Measurements from ENCODE around the gene MTUS2.

The MTUS2 gene

DNA sequence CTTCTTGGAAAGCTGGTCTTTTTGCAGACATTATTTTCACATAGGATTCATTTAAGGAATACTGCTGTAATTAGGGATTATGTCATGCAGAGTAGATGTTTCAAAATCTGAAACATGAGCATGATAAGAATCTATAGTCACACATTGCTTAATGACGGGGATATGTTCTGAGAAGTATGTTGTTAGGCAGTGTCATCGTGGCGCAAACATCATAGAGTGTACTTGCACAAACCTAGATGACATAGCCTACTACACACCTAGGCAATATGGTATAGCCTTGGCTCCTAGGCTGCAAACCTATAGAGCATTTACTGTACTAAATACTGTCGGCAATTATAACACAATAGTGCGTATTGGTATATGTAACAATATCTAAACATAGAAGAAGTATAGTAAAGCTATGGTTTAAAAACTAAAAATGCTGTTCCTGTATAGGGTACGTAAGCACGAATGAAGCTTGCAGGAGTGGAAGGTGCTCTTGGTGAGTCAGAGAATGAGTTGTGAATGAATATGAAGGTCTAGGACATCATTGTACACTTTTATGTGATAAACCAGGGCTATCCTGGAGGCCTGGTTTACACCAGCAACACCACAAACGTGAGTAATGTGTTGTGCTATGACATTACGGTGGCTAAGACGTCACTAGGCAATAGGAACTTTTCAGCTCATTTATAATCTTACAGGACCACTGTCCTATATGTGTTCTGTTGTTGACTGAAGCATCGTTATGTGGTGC, 283.1 kb downstream of the MTUS2 start:
- TF ChIP-seq SPI1 (IDR thresholded peaks at IDR 0.05; ENCODE audit: low read depth, low read length) (no peak), POU2F2 (IDR thresholded peaks at IDR 0.05; ENCODE audit: low read depth, low read length) (no peak), POLR2A (IDR thresholded peaks at IDR 0.05; ENCODE audit: low read depth, low read length) (no peak), TAF1 (IDR thresholded peaks at IDR 0.05; ENCODE audit: low read depth, low read length) (no peak), POLR2AphosphoS5 (IDR thresholded peaks at IDR 0.05; ENCODE audit: low read depth, low read length) (no peak), PAX5 (IDR thresholded peaks at IDR 0.05; ENCODE audit: insufficient read depth, low read length, severe bottlenecking) (no peak)
- no peak for FAIRE-seq

DNA sequence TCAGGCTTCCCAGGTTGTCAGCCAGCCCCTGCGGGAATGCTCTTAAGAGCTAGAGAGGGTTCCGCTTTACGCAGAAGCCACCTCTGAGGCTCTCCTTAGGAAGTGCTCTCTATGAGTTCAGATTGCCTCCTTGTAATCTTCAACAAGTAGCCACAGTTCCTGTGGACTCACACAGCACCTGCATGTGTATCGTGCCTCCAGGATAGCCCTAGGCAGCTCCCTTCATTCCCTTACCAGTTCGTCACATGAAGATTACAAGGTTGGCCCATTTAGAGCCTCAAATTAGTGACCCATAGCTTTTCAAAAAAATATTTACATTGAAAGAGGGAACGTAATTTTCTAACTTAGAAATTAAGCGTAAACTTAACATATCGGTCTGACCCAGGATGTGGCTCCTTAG, 284.3 kb downstream of the MTUS2 start:
- DNase-seq (ENCODE audit: insufficient read length, low spot score) (no peak), FAIRE-seq (no peak)
- no peak for TF ChIP-seq TAF1 (IDR thresholded peaks at IDR 0.05; ENCODE audit: low read depth, low read length)
- no peak for TF ChIP-seq SPI1 (IDR thresholded peaks at IDR 0.05; ENCODE audit: low read depth, low read length)

More for the DNA sequence above, 283.1 kb downstream of the MTUS2 start:
- no peak for DNase-seq (ENCODE audit: insufficient read length, low spot score)

GRCh38 chr13:29105779-29106178, 285.6 kb downstream of the MTUS2 start:
- FAIRE-seq (no peak), DNase-seq (ENCODE audit: insufficient read length, low spot score) (no peak)
- TF ChIP-seq POLR2AphosphoS5 (IDR thresholded peaks at IDR 0.05; ENCODE audit: low read depth, low read length), result no peak
- no peak for TF ChIP-seq POU2F2 (IDR thresholded peaks at IDR 0.05; ENCODE audit: low read depth, low read length)
- TF ChIP-seq SPI1 (IDR thresholded peaks at IDR 0.05; ENCODE audit: low read depth, low read length), result no peak
- TF ChIP-seq TAF1 (IDR thresholded peaks at IDR 0.05; ENCODE audit: low read depth, low read length), result no peak
- no peak for TF ChIP-seq POLR2A (IDR thresholded peaks at IDR 0.05; ENCODE audit: low read depth, low read length)
- TF ChIP-seq PAX5 (IDR thresholded peaks at IDR 0.05; ENCODE audit: insufficient read depth, low read length, severe bottlenecking), result no peak

- DNase-seq (ENCODE audit: insufficient read length, low spot score), result no peak
- FAIRE-seq, result no peak
- TF ChIP-seq POLR2AphosphoS5 (IDR thresholded peaks at IDR 0.05; ENCODE audit: low read depth, low read length), result no peak
- no peak for TF ChIP-seq TAF1 (IDR thresholded peaks at IDR 0.05; ENCODE audit: low read depth, low read length)
- TF ChIP-seq POLR2A (IDR thresholded peaks at IDR 0.05; ENCODE audit: low read depth, low read length), result no peak
- no peak for TF ChIP-seq SPI1 (IDR thresholded peaks at IDR 0.05; ENCODE audit: low read depth, low read length)
- no peak for TF ChIP-seq POU2F2 (IDR thresholded peaks at IDR 0.05; ENCODE audit: low read depth, low read length)
- TF ChIP-seq PAX5 (IDR thresholded peaks at IDR 0.05; ENCODE audit: insufficient read depth, low read length, severe bottlenecking), result no peak
Measured at GRCh38 chr13:29106651-29107050, 286.5 kb downstream of the MTUS2 start.

- DNase-seq (ENCODE audit: insufficient read length, low spot score) (no peak), FAIRE-seq (no peak)
- TF ChIP-seq POU2F2 (IDR thresholded peaks at IDR 0.05; ENCODE audit: low read depth, low read length) (no peak), POLR2A (IDR thresholded peaks at IDR 0.05; ENCODE audit: low read depth, low read length) (no peak), POLR2AphosphoS5 (IDR thresholded peaks at IDR 0.05; ENCODE audit: low read depth, low read length) (no peak), TAF1 (IDR thresholded peaks at IDR 0.05; ENCODE audit: low read depth, low read length) (no peak), SPI1 (IDR thresholded peaks at IDR 0.05; ENCODE audit: low read depth, low read length) (no peak), PAX5 (IDR thresholded peaks at IDR 0.05; ENCODE audit: insufficient read depth, low read length, severe bottlenecking) (no peak)
Measured at GRCh38 chr13:29108068-29108786, 288.1 kb downstream of the MTUS2 start.

- FAIRE-seq, result no peak
- no peak for DNase-seq (ENCODE audit: insufficient read length, low spot score)
- TF ChIP-seq POLR2A (IDR thresholded peaks at IDR 0.05; ENCODE audit: low read depth, low read length) (no peak), POU2F2 (IDR thresholded peaks at IDR 0.05; ENCODE audit: low read depth, low read length) (no peak), PAX5 (IDR thresholded peaks at IDR 0.05; ENCODE audit: insufficient read depth, low read length, severe bottlenecking) (no peak), TAF1 (IDR thresholded peaks at IDR 0.05; ENCODE audit: low read depth, low read length) (no peak), POLR2AphosphoS5 (IDR thresholded peaks at IDR 0.05; ENCODE audit: low read depth, low read length) (no peak), SPI1 (IDR thresholded peaks at IDR 0.05; ENCODE audit: low read depth, low read length) (no peak)
Measured at GRCh38 chr13:29109987-29110386, 289.8 kb downstream of the MTUS2 start.

GRCh38 chr13:29111446-29111845, 291.3 kb downstream of the MTUS2 start:
- TF ChIP-seq POU2F2 (IDR thresholded peaks at IDR 0.05; ENCODE audit: low read depth, low read length), result no peak
- TF ChIP-seq TAF1 (IDR thresholded peaks at IDR 0.05; ENCODE audit: low read depth, low read length), result no peak
- no peak for TF ChIP-seq POLR2AphosphoS5 (IDR thresholded peaks at IDR 0.05; ENCODE audit: low read depth, low read length)
- TF ChIP-seq PAX5 (IDR thresholded peaks at IDR 0.05; ENCODE audit: insufficient read depth, low read length, severe bottlenecking), result no peak
- TF ChIP-seq POLR2A (IDR thresholded peaks at IDR 0.05; ENCODE audit: low read depth, low read length), result no peak
- no peak for TF ChIP-seq SPI1 (IDR thresholded peaks at IDR 0.05; ENCODE audit: low read depth, low read length)
- DNase-seq (ENCODE audit: insufficient read length, low spot score) (no peak), FAIRE-seq (no peak)

DNA sequence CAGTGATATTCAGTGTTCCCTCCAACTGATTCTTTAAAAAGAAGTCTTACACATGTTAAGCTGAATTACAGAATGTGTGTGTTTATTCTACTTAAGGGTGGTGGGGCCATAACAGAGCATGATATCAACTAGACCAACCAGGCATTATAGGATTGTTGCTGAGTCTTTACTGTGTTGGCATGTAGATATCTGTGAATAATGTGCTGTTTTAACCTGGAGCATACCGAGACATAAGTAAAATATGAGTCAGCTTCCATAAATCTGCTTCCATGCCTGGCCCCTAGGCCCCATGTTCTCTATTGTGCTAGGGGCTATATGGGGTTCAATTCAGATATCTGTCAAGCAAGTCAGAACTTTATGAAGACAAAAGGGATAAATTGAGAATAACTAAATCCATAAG, 295.7 kb downstream of the MTUS2 start:
- DNase-seq (ENCODE audit: insufficient read length, low spot score) (no peak), FAIRE-seq (no peak)
- TF ChIP-seq POLR2A (IDR thresholded peaks at IDR 0.05; ENCODE audit: low read depth, low read length) (no peak), POU2F2 (IDR thresholded peaks at IDR 0.05; ENCODE audit: low read depth, low read length) (no peak), PAX5 (IDR thresholded peaks at IDR 0.05; ENCODE audit: insufficient read depth, low read length, severe bottlenecking) (no peak), SPI1 (IDR thresholded peaks at IDR 0.05; ENCODE audit: low read depth, low read length) (no peak)

DNA sequence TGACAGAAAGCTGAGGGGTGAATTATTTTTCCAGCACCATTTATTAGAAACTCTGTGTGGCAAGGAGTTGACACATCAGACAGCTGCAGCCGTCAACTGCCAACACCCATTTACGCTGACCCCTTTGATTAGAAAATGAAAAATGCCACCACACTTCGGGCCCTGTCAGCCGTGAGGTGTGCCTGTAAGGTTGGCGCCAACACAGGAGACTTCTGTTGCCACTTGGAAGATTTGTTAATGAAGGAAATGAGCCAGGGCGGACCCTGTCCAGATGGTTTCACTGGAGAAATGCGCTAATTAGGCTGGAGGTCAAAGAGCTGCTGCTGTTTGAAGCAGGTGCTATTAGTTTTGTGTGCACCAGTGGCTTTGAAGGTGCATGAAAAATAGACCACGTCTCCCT, 297.5 kb downstream of the MTUS2 start:
- no peak for FAIRE-seq
- no peak for TF ChIP-seq PAX5 (IDR thresholded peaks at IDR 0.05; ENCODE audit: insufficient read depth, low read length, severe bottlenecking)
- no peak for TF ChIP-seq POLR2AphosphoS5 (IDR thresholded peaks at IDR 0.05; ENCODE audit: low read depth, low read length)
- TF ChIP-seq SPI1 (IDR thresholded peaks at IDR 0.05; ENCODE audit: low read depth, low read length), result no peak
- no peak for TF ChIP-seq POLR2A (IDR thresholded peaks at IDR 0.05; ENCODE audit: low read depth, low read length)
- TF ChIP-seq POU2F2 (IDR thresholded peaks at IDR 0.05; ENCODE audit: low read depth, low read length), result no peak
- no peak for DNase-seq (ENCODE audit: insufficient read length, low spot score)
